ENCODE data around the gene RGS21. TPM values are rescaled to one million over a fixed set of nuclear protein-coding genes. Genes with fewer than 3 reads are reported as not detected.

Gene RGS21
- total RNA-seq, 1 experiment from 2014 or later, result not detected

- CTCF ChIA-PET, result no interaction called here
- no peaks in the 10 kb centered on the region for H4K20me1 ChIP-seq (ENCODE audit: low read length)
- H3K79me2 ChIP-seq (ENCODE audit: low read length), result no peaks in the 10 kb centered on the region
- no TSS peak for BruUV-seq (replicated peaks)
- no peak overlapping the region for H3K9ac ChIP-seq (ENCODE audit: low read length)
- no peak overlapping the region for H3K27ac ChIP-seq (ENCODE audit: low read length)
- no peak overlapping the region for H3K4me3 ChIP-seq (ENCODE audit: low read length)
- no peaks in the 10 kb centered on the region for H3K36me3 ChIP-seq (ENCODE audit: low read depth, low read length)
- POLR2A ChIA-PET (ENCODE audit: unreplicated experiment), result no interaction called here
- no peaks in the 10 kb centered on the region for H3K27me3 ChIP-seq (ENCODE audit: low read length)
- no peaks in the 10 kb centered on the region for H3F3A ChIP-seq (ENCODE audit: low read length, unreplicated experiment)
- intact Hi-C loops (cut with micrococcal nuclease), result no loop called here
- H3K9me3 ChIP-seq (ENCODE audit: low read length), result no peaks in the 10 kb centered on the region
- no peaks in the 10 kb centered on the region for H3K9me2 ChIP-seq (replicated peaks; ENCODE audit: low read length)
- DNase-seq, result no peak
- no peak overlapping the region for H3K4me2 ChIP-seq (ENCODE audit: low read length)
- H3K4me1 ChIP-seq (ENCODE audit: insufficient read depth, low read length), result no peaks in the 10 kb centered on the region
- no peak for TF ChIP-seq CTCF (conservative IDR thresholded peaks at IDR 0.05; ENCODE audit: low read depth, low read length)
- TF ChIP-seq EZH2 (IDR thresholded peaks at IDR 0.05; ENCODE audit: low read length, unreplicated experiment), result no peak
- H2AFZ ChIP-seq (ENCODE audit: low read length), result no peak overlapping the region
- no peak for ATAC-seq
These were observed 34.8 kb downstream of the RGS21 start for GRCh38 chr1:192351550-192351949.

- no peak overlapping the region for H3K27ac ChIP-seq (ENCODE audit: low read length)
- no TSS peak for BruUV-seq (replicated peaks)
- no peaks in the 10 kb centered on the region for H3K36me3 ChIP-seq (ENCODE audit: low read depth, low read length)
- H2AFZ ChIP-seq (ENCODE audit: low read length), result no peak overlapping the region
- no peak overlapping the region for H3K9ac ChIP-seq (ENCODE audit: low read length)
- no peaks in the 10 kb centered on the region for H3K9me2 ChIP-seq (replicated peaks; ENCODE audit: low read length)
- ATAC-seq (no peak), DNase-seq (no peak)
- no peaks in the 10 kb centered on the region for H3K9me3 ChIP-seq (ENCODE audit: low read length)
- no peaks in the 10 kb centered on the region for H3F3A ChIP-seq (ENCODE audit: low read length, unreplicated experiment)
- H3K4me2 ChIP-seq (ENCODE audit: low read length), result no peak overlapping the region
- no peak overlapping the region for H3K4me3 ChIP-seq (ENCODE audit: low read length)
- CTCF ChIA-PET, result no interaction called here
- POLR2A ChIA-PET (ENCODE audit: unreplicated experiment), result no interaction called here
- no peaks in the 10 kb centered on the region for H3K27me3 ChIP-seq (ENCODE audit: low read length)
- H4K20me1 ChIP-seq (ENCODE audit: low read length), result no peaks in the 10 kb centered on the region
- no peaks in the 10 kb centered on the region for H3K79me2 ChIP-seq (ENCODE audit: low read length)
- TF ChIP-seq CTCF (conservative IDR thresholded peaks at IDR 0.05; ENCODE audit: low read depth, low read length) (no peak), EZH2phosphoT487 (IDR thresholded peaks at IDR 0.05; ENCODE audit: borderline replicate concordance, low read length) (no peak), EZH2 (IDR thresholded peaks at IDR 0.05; ENCODE audit: low read length, unreplicated experiment) (no peak)
- intact Hi-C loops (cut with micrococcal nuclease), result no loop called here
- no peaks in the 10 kb centered on the region for H3K4me1 ChIP-seq (ENCODE audit: insufficient read depth, low read length)
These were observed 41.1 kb downstream of the RGS21 start for GRCh38 chr1:192357924-192358323.

- ATAC-seq (no peak), DNase-seq (no peak)
- TF ChIP-seq EZH2phosphoT487 (IDR thresholded peaks at IDR 0.05; ENCODE audit: borderline replicate concordance, low read length), result no peak
- no peak for TF ChIP-seq EZH2 (IDR thresholded peaks at IDR 0.05; ENCODE audit: low read length, unreplicated experiment)
- TF ChIP-seq CTCF (conservative IDR thresholded peaks at IDR 0.05; ENCODE audit: low read depth, low read length), result no peak
- POLR2A ChIA-PET (ENCODE audit: unreplicated experiment), result no interaction called here
- H3K27me3 ChIP-seq (ENCODE audit: low read length), result no peaks in the 10 kb centered on the region
- no TSS peak for BruUV-seq (replicated peaks)
- H2AFZ ChIP-seq (ENCODE audit: low read length), result no peak overlapping the region
- intact Hi-C loops (cut with micrococcal nuclease), result no loop called here
- H3K79me2 ChIP-seq (ENCODE audit: low read length), result no peaks in the 10 kb centered on the region
- H4K20me1 ChIP-seq (ENCODE audit: low read length), result no peaks in the 10 kb centered on the region
- H3K9me2 ChIP-seq (replicated peaks; ENCODE audit: low read length), result no peaks in the 10 kb centered on the region
- no peak overlapping the region for H3K4me3 ChIP-seq (ENCODE audit: low read length)
- H3K4me2 ChIP-seq (ENCODE audit: low read length), result no peak overlapping the region
- no peaks in the 10 kb centered on the region for H3K4me1 ChIP-seq (ENCODE audit: insufficient read depth, low read length)
- CTCF ChIA-PET, result no interaction called here
- H3K9ac ChIP-seq (ENCODE audit: low read length), result no peak overlapping the region
- H3K9me3 ChIP-seq (ENCODE audit: low read length), result no peaks in the 10 kb centered on the region
- H3K36me3 ChIP-seq (ENCODE audit: low read depth, low read length), result no peaks in the 10 kb centered on the region
- H3F3A ChIP-seq (ENCODE audit: low read length, unreplicated experiment), result no peaks in the 10 kb centered on the region
- no peak overlapping the region for H3K27ac ChIP-seq (ENCODE audit: low read length)
These were observed 41.6 kb downstream of the RGS21 start for GRCh38 chr1:192358402-192358801.
